Neural cell (in vitro differentiated cells): Measurements from ENCODE around the gene SAMD4A. TPM values are rescaled to one million over a fixed set of nuclear protein-coding genes. Genes with fewer than 3 reads are reported as not detected.

Source experiments
- H2AFZ ChIP-seq: fragments of 200-600, 300-800 bp; sonication (generic), shearing (Covaris generic); 2 replicates; pipeline ENCODE4 v1.6.0; 2014; ENCODE audit warnings: low read depth, mild to moderate bottlenecking, antibody characterized with exemption, low read length, moderate library complexity
- H3F3A ChIP-seq: fragments of 200-600 bp; shearing (Covaris generic); 2 replicates; pipeline ENCODE4 v1.6.1; 2016; ENCODE audit warnings: mild to moderate bottlenecking, moderate library complexity, mixed read lengths, antibody characterized with exemption, low read length; ENCODE audit not compliant: insufficient read depth, poor library complexity, severe bottlenecking
- H3K27ac ChIP-seq: fragments of 200-600, 300-800 bp; sonication (generic), shearing (Covaris generic); 2 replicates; pipeline ENCODE4 v1.5.1; 2014; ENCODE audit warnings: mild to moderate bottlenecking, low read length, moderate library complexity
- H3K27me3 ChIP-seq: fragments of 300-800, 200-600 bp; sonication (generic), shearing (Covaris generic); 2 replicates; pipeline ENCODE4 v1.6.0; 2014; ENCODE audit warnings: mild to moderate bottlenecking, low read depth, low read length, moderate library complexity; ENCODE audit not compliant: insufficient read depth
- H3K36me3 ChIP-seq: fragments of 300-800, 200-600 bp; sonication (generic), shearing (Covaris generic); 2 replicates; pipeline ENCODE4 v1.5.1; 2014; ENCODE audit warnings: mild to moderate bottlenecking, antibody characterized with exemption, low read length, moderate library complexity; ENCODE audit not compliant: insufficient read depth
- H3K4me2 ChIP-seq: fragments of 300-800, 200-600 bp; sonication (generic), shearing (Covaris generic); 2 replicates; pipeline ENCODE4 v1.6.0; 2014; ENCODE audit warnings: mild to moderate bottlenecking, low read length
- H3K4me3 ChIP-seq: fragments of 300-800, 200-600 bp; sonication (generic), shearing (Covaris generic); 2 replicates; pipeline ENCODE4 v1.5.1; 2014; ENCODE audit warnings: mild to moderate bottlenecking, low read length, moderate library complexity
- H3K79me2 ChIP-seq: fragments of 200-600 bp; shearing (Covaris generic); replicated peaks from 2 replicates; pipeline ENCODE4 v1.6.0; 2014; ENCODE audit warnings: mild to moderate bottlenecking, low read length, moderate library complexity; ENCODE audit not compliant: insufficient read depth
- H3K9ac ChIP-seq: fragments of 300-800, 200-600 bp; sonication (generic), shearing (Covaris generic); 2 replicates; pipeline ENCODE4 v1.6.1; 2016; ENCODE audit warnings: mild to moderate bottlenecking, low read length, mixed read lengths
- H3K9me2 ChIP-seq: fragments of 200-600 bp; shearing (Covaris generic); 2 replicates; pipeline ENCODE4 v1.6.1; 2016; ENCODE audit warnings: mild to moderate bottlenecking, low read length, mixed read lengths; ENCODE audit not compliant: insufficient read depth
- H3K9me3 ChIP-seq: fragments of 200-600, 300-800 bp; sonication (generic), shearing (Covaris generic); 2 replicates; pipeline ENCODE4 v1.6.1; 2016; ENCODE audit warnings: mild to moderate bottlenecking, mixed run types, low read length, moderate library complexity, mixed read lengths
- H4K20me1 ChIP-seq: fragments of 200-600 bp; shearing (Covaris generic); 2 replicates; pipeline ENCODE4 v1.6.1; 2016; ENCODE audit warnings: mild to moderate bottlenecking, mixed run types; ENCODE audit not compliant: insufficient read depth
- CTCF ChIP-seq: fragments of 450-650 bp; IDR thresholded peaks from 2 replicates; pipeline ENCODE4 v1.5.1; 2014; ENCODE audit warnings: antibody characterized with exemption, mild to moderate bottlenecking, moderate library complexity; ENCODE audit not compliant: poor library complexity, severe bottlenecking
- EP300 ChIP-seq: fragments of 450-650 bp; conservative IDR thresholded peaks from 2 replicates; pipeline ENCODE4 v1.6.1; 2014; ENCODE audit warnings: antibody characterized with exemption, mild to moderate bottlenecking, moderate library complexity; ENCODE audit not compliant: poor library complexity, severe bottlenecking
- EZH2 ChIP-seq: fragments of 200-600, 300-800 bp; shearing (Covaris generic), sonication (generic); IDR thresholded peaks from 2 replicates; pipeline ENCODE4 v1.6.1; 2014; ENCODE audit warnings: antibody characterized with exemption, low read length, borderline replicate concordance, mild to moderate bottlenecking; ENCODE audit not compliant: insufficient read depth, poor library complexity, severe bottlenecking
- MXI1 ChIP-seq: fragments of 450-650 bp; conservative IDR thresholded peaks from 2 replicates; pipeline ENCODE4 v1.6.1; 2014; ENCODE audit warnings: antibody characterized with exemption, mild to moderate bottlenecking; ENCODE audit not compliant: poor library complexity, severe bottlenecking
- POLR2AphosphoS5 ChIP-seq: IDR thresholded peaks from 2 replicates; pipeline ENCODE4 v1.6.1; 2012
- RAD21 ChIP-seq: fragments of 450-650 bp; conservative IDR thresholded peaks from 2 replicates; pipeline ENCODE4 v1.6.1; 2014; ENCODE audit warnings: antibody characterized with exemption, mild to moderate bottlenecking, moderate library complexity
- REST ChIP-seq: IDR thresholded peaks from 2 replicates; pipeline ENCODE4 v1.6.1; 2012; ENCODE audit warnings: borderline replicate concordance
- SMC3 ChIP-seq: fragments of 450-650 bp; conservative IDR thresholded peaks from 2 replicates; pipeline ENCODE4 v1.6.1; 2014; ENCODE audit warnings: antibody characterized with exemption, mild to moderate bottlenecking, moderate library complexity; ENCODE audit not compliant: poor library complexity
- TAF1 ChIP-seq: IDR thresholded peaks from 2 replicates; pipeline ENCODE4 v1.6.1; 2012; ENCODE audit warnings: low read depth
- polyA plus RNA-seq: library from polyadenylated mRNA; depleted of rRNA; stranded (reverse); fragments of >200 nt; gene quantifications from 2 replicates; pipeline ENCODE4 v1.2.3, GENCODE V29; 2014

The SAMD4A gene
- polyA plus RNA-seq, 1 donor from 2014 or later = 1.0 TPM

GRCh38 chr14:54789781-54790480 lies 223.0 kb downstream of the SAMD4A start:
- Histone ChIP-seq H4K20me1 (no peaks in the 10 kb centered on the region), H3K27ac (no peak overlapping the region), H3K79me2 (no peaks in the 10 kb centered on the region), H3K9ac (no peak overlapping the region), H3K9me2 (no peaks in the 10 kb centered on the region), H2AFZ (no peak overlapping the region), H3F3A (no peaks in the 10 kb centered on the region), H3K4me3 (no peak overlapping the region), H3K4me2 (no peak overlapping the region), H3K27me3 (no peaks in the 10 kb centered on the region), H3K9me3 (no peaks in the 10 kb centered on the region), H3K36me3 (no peaks in the 10 kb centered on the region)
- TF ChIP-seq RAD21 = no peak
- no peak for TF ChIP-seq CTCF
- TF ChIP-seq SMC3 = no peak
- TF ChIP-seq TAF1 = no peak
- no peak for TF ChIP-seq MXI1
- no peak for TF ChIP-seq EP300
- TF ChIP-seq REST = no peak
- TF ChIP-seq POLR2AphosphoS5 = no peak
- no peak for TF ChIP-seq EZH2

- Histone ChIP-seq H3K79me2 (no peaks in the 10 kb centered on the region), H3K27ac (no peak overlapping the region), H3F3A (no peaks in the 10 kb centered on the region), H4K20me1 (no peaks in the 10 kb centered on the region), H3K4me3 (no peak overlapping the region), H3K9ac (no peak overlapping the region), H3K36me3 (no peaks in the 10 kb centered on the region), H3K9me3 (peaks cover 5% of the 10 kb centered on the region), H3K27me3 (no peaks in the 10 kb centered on the region), H3K9me2 (no peaks in the 10 kb centered on the region), H2AFZ (no peak overlapping the region), H3K4me2 (no peak overlapping the region)
- TF ChIP-seq MXI1 (no peak), TAF1 (no peak), REST (no peak), EZH2 (no peak)
Observed at GRCh38 chr14:54791001-54791400, 224.1 kb downstream of the SAMD4A start.
